Measurements from ENCODE around the gene DPY19L1.
"Not testable (repeated sequence)": the region's sequence is repeated elsewhere in the genome, so short reads cannot be mapped to it uniquely, and the experiment has no call there.

DNA sequence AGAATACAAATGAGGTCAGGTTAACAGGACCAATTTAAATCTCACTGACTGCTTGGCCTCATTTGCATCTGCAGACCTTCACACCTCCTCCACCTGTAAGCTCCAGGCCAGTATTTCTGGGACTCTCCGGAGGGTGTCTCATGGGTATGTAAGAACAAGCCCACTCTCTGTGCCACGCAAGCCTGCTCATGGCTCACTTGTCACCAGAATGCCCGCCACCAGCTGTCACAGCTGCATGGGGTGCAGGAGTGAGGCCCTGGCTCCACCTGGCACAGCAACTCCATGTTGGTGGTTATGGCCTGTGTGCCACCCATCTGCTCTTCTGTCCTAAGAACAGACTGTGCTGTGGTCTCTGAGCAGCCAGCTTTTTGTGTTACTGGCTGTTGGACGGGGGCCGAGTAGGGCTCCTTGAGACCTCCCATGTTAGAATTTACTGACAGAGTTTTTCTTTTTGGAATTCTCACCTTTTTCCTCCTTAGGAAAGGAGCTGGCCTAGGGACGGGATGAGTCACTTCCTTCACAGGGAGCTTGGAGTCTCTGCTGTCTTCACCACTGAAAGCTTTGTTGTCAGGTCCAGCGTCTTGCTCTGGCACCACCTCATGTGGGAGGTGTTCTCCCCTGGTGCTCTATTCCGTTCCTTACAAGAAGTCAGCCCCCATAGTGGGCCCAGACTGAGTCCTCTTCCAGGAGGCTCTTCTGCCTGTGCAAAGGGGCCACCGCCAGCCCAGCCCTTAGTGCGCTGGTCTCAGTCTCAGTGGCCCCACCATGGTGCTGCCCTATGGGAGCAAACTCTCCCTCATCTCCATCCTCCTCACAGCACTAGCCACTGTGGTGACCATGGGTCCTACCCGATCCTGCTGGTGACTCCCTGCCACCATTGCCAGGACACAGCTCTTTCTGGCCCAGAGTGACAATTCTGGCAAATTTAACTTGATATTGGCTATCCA, 20.5 kb upstream of the DPY19L1 start:
- not testable (repeated sequence) for TF ChIP-seq TAF1 (IDR thresholded peaks at IDR 0.05; ENCODE audit: low read depth); CTCF (IDR thresholded peaks at IDR 0.05; ENCODE audit: poor library complexity, severe bottlenecking); EZH2 (IDR thresholded peaks at IDR 0.05; ENCODE audit: borderline replicate concordance, insufficient read depth, low read length, poor library complexity, severe bottlenecking); POLR2AphosphoS5 (IDR thresholded peaks at IDR 0.05); EP300 (conservative IDR thresholded peaks at IDR 0.05; ENCODE audit: poor library complexity, severe bottlenecking); SMC3 (conservative IDR thresholded peaks at IDR 0.05; ENCODE audit: poor library complexity); RAD21 (conservative IDR thresholded peaks at IDR 0.05)
- TF ChIP-seq, protein P1, sequence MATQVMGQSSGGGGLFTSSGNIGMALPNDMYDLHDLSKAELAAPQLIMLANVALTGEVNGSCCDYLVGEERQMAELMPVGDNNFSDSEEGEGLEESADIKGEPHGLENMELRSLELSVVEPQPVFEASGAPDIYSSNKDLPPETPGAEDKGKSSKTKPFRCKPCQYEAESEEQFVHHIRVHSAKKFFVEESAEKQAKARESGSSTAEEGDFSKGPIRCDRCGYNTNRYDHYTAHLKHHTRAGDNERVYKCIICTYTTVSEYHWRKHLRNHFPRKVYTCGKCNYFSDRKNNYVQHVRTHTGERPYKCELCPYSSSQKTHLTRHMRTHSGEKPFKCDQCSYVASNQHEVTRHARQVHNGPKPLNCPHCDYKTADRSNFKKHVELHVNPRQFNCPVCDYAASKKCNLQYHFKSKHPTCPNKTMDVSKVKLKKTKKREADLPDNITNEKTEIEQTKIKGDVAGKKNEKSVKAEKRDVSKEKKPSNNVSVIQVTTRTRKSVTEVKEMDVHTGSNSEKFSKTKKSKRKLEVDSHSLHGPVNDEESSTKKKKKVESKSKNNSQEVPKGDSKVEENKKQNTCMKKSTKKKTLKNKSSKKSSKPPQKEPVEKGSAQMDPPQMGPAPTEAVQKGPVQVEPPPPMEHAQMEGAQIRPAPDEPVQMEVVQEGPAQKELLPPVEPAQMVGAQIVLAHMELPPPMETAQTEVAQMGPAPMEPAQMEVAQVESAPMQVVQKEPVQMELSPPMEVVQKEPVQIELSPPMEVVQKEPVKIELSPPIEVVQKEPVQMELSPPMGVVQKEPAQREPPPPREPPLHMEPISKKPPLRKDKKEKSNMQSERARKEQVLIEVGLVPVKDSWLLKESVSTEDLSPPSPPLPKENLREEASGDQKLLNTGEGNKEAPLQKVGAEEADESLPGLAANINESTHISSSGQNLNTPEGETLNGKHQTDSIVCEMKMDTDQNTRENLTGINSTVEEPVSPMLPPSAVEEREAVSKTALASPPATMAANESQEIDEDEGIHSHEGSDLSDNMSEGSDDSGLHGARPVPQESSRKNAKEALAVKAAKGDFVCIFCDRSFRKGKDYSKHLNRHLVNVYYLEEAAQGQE (IDR thresholded peaks at IDR 0.05; ENCODE audit: borderline replicate concordance), result not testable (repeated sequence)

Measured in neural cell (in vitro differentiated cells).